Measurements from ENCODE around the gene INO80B. TPM values are rescaled to one million over a fixed set of nuclear protein-coding genes. Genes with fewer than 3 reads are reported as not detected.

Gene INO80B
- total and polyA plus RNA-seq, 9 of the 15 experiments (the other 6 are each of a cell fraction or from before 2014, with no cell fraction given), result 0.41 to 22.6 (median 9.0) TPM

GRCh38 chr2:74407682-74408081 is 47.2 kb upstream of the INO80B start:
- no peak for ATAC-seq
- POLR2A ChIA-PET, result interaction anchor here (0.6 kb wide), 1 partner anchor 21 kb away, joined by 3 read pairs; no protein-coding TSS in a partner anchor

GRCh38 chr2:74413001-74413698 is 41.7 kb upstream of the INO80B start:
- CTCF ChIA-PET (ENCODE audit: low intra/inter-chr PET ratio), result no interaction called here
- in situ Hi-C loops (cut with MboI) (no loop called here), intact Hi-C loops (cut with micrococcal nuclease) (no loop called here)
- no peaks in the 10 kb centered on the region for H3K9me3 ChIP-seq (replicated peaks; ENCODE audit: control insufficient read depth, insufficient read depth, low read depth, low read length)
- peak; percentile 18; the same call in 1 of the 3 replicates for ATAC-seq
- WGBS (ENCODE audit: insufficient coverage, low coverage, missing lambda C conversion rate), result 20% methylated on average over 8 of the region's 8 CpGs
- peak overlapping the region in 1 of 2 experiments; percentile 60; a peak in 1 of 4 replicates for H3K9ac ChIP-seq (ENCODE audit: insufficient read depth in 1 of 2, low read depth in 2 of 2, low read length in 2 of 2)
- peak overlapping the region; percentile 21; the same call in 1 of the 2 replicates for H3K4me2 ChIP-seq (ENCODE audit: insufficient read depth, low read length)
- H3K79me2 ChIP-seq (ENCODE audit: control insufficient read depth, insufficient read depth, low read length), result no peaks in the 10 kb centered on the region
- H3K4me1 ChIP-seq (replicated peaks in 1 of 2; ENCODE audit: control insufficient read depth in 2 of 2, insufficient read depth in 2 of 2, low read length in 2 of 2), result peaks cover 0 to 26% of the 10 kb centered on the region in 2 experiments; a peak in 3 of 5 replicates
- H3K4me3 ChIP-seq, result no peak overlapping the region
- peaks cover 0 to 18% of the 10 kb centered on the region in 2 experiments; a peak in 4 of 5 replicates for H3K27me3 ChIP-seq (ENCODE audit: control insufficient read depth in 2 of 2, insufficient read depth in 2 of 2, low read length in 2 of 2)
- H3K27ac ChIP-seq (ENCODE audit: extremely low read depth, low read depth, low read length), result no peak overlapping the region
- TF ChIP-seq SRF (CRISPR knock-in tag; IDR thresholded peaks at IDR 0.05) (no peak), RCOR1 (IDR thresholded peaks at IDR 0.05; ENCODE audit: borderline replicate concordance in 1 of 2, low read depth in 2 of 2, low read length in 2 of 2) (peak in 1 of 2 experiments; percentile 43; a peak in 1 of 4 replicates), TCF3 (CRISPR knock-in tag; IDR thresholded peaks at IDR 0.05) (0 out of 2 replicates have a peak, but pooled peaks have one; percentile 18), DNMT1 (IDR thresholded peaks at IDR 0.05) (no peak), SUPT5H (IDR thresholded peaks at IDR 0.05) (no peak), SPI1 (IDR thresholded peaks at IDR 0.05; ENCODE audit: borderline replicate concordance, low read depth, low read length) (peak; percentile 69), GTF2E2 (tag; IDR thresholded peaks at IDR 0.05) (no peak)
- peak overlapping the region; percentile 59; the same call in 1 of the 2 replicates for H2AFZ ChIP-seq (ENCODE audit: low read depth, low read length)
- no peaks in the 10 kb centered on the region for H3K9me1 ChIP-seq (ENCODE audit: control insufficient read depth, insufficient read depth, low read length)
- BruUV-seq (replicated peaks), result no TSS peak
- H3K36me3 ChIP-seq (ENCODE audit: control insufficient read depth, insufficient read depth, low read length), result no peaks in the 10 kb centered on the region
- FAIRE-seq, result peak; percentile 76
- no peak for DNase-seq (ENCODE audit: extremely low read depth in 1 of 4, low spot score in 3 of 4)
- POLR2A ChIA-PET, result no interaction called here
- H4K20me1 ChIP-seq (replicated peaks; ENCODE audit: control insufficient read depth, insufficient read depth, low read length), result no peaks in the 10 kb centered on the region

More at GRCh38 chr2:74407682-74408081, 47.2 kb upstream of the INO80B start:
- WGBS (ENCODE audit: insufficient coverage, low coverage, missing lambda C conversion rate), result 24% methylated on average over 5 of the region's 5 CpGs
- H3K79me2 ChIP-seq (ENCODE audit: control insufficient read depth, insufficient read depth, low read length), result no peaks in the 10 kb centered on the region
- intact Hi-C loops (cut with micrococcal nuclease), result no loop called here
- no TSS peak for BruUV-seq (replicated peaks)
- H3K9ac ChIP-seq (ENCODE audit: insufficient read depth in 1 of 2, low read depth in 2 of 2, low read length in 2 of 2), result no peak overlapping the region
- H3K9me3 ChIP-seq (replicated peaks; ENCODE audit: control insufficient read depth, insufficient read depth, low read depth, low read length), result no peaks in the 10 kb centered on the region
- no peaks in the 10 kb centered on the region for H3K36me3 ChIP-seq (ENCODE audit: control insufficient read depth, insufficient read depth, low read length)
- DNase-seq (ENCODE audit: extremely low read depth in 1 of 4, low spot score in 3 of 4) (no peak), FAIRE-seq (no peak)
- H3K4me1 ChIP-seq (replicated peaks in 1 of 2; ENCODE audit: control insufficient read depth in 2 of 2, insufficient read depth in 2 of 2, low read length in 2 of 2), result peaks cover 0 to 3% of the 10 kb centered on the region in 2 experiments; a peak in 2 of 5 replicates
- H4K20me1 ChIP-seq (replicated peaks; ENCODE audit: control insufficient read depth, insufficient read depth, low read length), result no peaks in the 10 kb centered on the region
- H3K27ac ChIP-seq (ENCODE audit: extremely low read depth, low read depth, low read length), result no peak overlapping the region
- CTCF ChIA-PET (ENCODE audit: low intra/inter-chr PET ratio), result no interaction called here
- peaks cover 0 to 6% of the 10 kb centered on the region in 2 experiments; a peak in 1 of 5 replicates for H3K27me3 ChIP-seq (ENCODE audit: control insufficient read depth in 2 of 2, insufficient read depth in 2 of 2, low read length in 2 of 2)
- TF ChIP-seq PTTG1 (tag; IDR thresholded peaks at IDR 0.05; ENCODE audit: low read depth) (no peak), KAT8 (IDR thresholded peaks at IDR 0.05; ENCODE audit: low read depth) (no peak), ETS2 (tag; IDR thresholded peaks at IDR 0.05; ENCODE audit: borderline replicate concordance, poor library complexity, severe bottlenecking) (no peak), SAFB (IDR thresholded peaks at IDR 0.05; ENCODE audit: borderline replicate concordance, low read depth, low read length) (no peak), EWSR1 (IDR thresholded peaks at IDR 0.05; ENCODE audit: borderline replicate concordance, low read depth, partially characterized antibody) (no peak)
- H3K4me3 ChIP-seq, result no peak overlapping the region
- H3K9me1 ChIP-seq (ENCODE audit: control insufficient read depth, insufficient read depth, low read length), result no peaks in the 10 kb centered on the region
- peak overlapping the region; percentile 7; the same call in 1 of the 2 replicates for H2AFZ ChIP-seq (ENCODE audit: low read depth, low read length)
- H3K4me2 ChIP-seq (ENCODE audit: insufficient read depth, low read length), result no peak overlapping the region
- in situ Hi-C loops (cut with MboI), result no loop called here

Measured in K562 (cell line).